ENCODE results near the gene MGAT1.

Gene MGAT1

DNA sequence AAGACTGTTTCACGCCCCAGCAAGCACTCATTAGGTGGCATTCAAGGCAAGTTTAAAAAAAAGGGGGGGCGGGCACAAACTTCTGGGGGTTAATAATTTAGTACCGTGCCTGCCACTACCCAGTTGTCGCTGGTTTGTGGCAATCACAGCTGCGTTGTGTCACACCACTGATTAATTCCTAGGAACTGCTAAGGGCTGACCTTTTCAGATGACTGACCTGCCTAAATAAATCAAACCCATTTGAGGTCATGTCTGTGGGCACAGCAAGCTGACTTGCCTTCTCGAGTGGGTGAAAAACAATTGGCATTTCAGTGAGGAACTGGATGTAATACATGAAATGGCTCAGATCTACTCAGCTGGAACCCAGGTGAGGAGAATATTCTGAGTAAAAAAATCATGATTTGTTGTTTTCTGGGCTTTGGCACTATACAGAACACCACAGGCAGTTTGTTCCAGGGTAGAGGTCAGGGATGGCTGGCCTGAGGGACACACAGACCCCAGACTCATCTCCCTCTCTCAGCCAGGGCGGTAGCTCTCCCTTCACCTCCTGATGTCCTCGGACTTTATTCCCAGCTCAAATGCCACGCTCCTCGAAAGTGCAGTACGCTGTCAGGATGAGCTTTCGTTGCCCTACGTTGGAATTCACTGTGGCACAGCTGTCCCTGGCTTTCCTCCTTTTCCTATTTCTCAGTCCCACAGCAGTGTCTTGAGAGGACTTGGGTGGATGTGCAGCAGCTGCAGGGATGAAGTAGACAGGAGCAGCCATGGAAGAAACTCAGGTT lies 15.5 kb upstream of the MGAT1 start:
- DNase-seq (ENCODE audit: low read depth), result no peak
- no peak overlapping the region for H3K4me3 ChIP-seq (ENCODE audit: control insufficient read depth, low read depth, low read length)
- TF ChIP-seq, protein P1, sequence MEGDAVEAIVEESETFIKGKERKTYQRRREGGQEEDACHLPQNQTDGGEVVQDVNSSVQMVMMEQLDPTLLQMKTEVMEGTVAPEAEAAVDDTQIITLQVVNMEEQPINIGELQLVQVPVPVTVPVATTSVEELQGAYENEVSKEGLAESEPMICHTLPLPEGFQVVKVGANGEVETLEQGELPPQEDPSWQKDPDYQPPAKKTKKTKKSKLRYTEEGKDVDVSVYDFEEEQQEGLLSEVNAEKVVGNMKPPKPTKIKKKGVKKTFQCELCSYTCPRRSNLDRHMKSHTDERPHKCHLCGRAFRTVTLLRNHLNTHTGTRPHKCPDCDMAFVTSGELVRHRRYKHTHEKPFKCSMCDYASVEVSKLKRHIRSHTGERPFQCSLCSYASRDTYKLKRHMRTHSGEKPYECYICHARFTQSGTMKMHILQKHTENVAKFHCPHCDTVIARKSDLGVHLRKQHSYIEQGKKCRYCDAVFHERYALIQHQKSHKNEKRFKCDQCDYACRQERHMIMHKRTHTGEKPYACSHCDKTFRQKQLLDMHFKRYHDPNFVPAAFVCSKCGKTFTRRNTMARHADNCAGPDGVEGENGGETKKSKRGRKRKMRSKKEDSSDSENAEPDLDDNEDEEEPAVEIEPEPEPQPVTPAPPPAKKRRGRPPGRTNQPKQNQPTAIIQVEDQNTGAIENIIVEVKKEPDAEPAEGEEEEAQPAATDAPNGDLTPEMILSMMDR (conservative IDR thresholded peaks at IDR 0.05; ENCODE audit: control insufficient read depth, insufficient read depth, low read depth, low read length), result no peak

GRCh38 chr5:180816608-180817534 lies 14.3 kb upstream of the MGAT1 start:
- H3K4me3 ChIP-seq (ENCODE audit: control insufficient read depth, low read depth, low read length), result no peak overlapping the region
- peak; percentile 54 for DNase-seq (ENCODE audit: low read depth)
- TF ChIP-seq, protein P1 (conservative IDR thresholded peaks at IDR 0.05; ENCODE audit: control insufficient read depth, insufficient read depth, low read depth, low read length), result no peak

DNA sequence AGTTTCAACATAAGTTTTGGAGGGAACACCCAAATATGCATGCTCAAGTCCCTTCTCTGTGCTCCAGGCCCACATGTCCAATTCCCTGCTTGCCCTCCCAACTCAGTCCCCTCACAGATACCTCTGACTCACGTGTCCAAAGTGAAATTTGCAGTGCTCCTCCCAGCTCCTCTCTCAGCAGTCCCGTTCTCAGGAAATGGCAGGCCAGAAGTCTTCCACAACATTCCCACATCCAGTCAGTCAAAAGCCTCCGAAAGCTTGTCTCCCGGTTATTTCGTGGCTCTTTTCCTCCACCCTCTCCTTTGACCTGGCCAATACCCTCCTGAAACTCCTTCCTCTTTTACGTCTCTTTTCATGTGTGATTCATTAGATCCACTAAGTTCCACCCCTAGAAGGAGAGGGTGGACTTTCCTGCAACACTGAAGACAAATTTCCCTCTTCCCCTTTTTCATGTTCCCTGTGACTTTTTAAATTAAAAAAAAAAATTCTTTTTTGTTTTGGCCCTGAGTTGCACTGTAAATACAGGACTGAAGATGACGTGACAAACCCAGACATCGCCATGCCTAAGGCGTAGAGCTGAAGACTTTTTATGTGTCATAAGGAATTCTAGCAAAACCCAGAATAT lies 12.8 kb upstream of the MGAT1 start:
- no peak for DNase-seq (ENCODE audit: low read depth)

GRCh38 chr5:180813420-180813819 lies 10.8 kb upstream of the MGAT1 start:
- no peak for DNase-seq (ENCODE audit: low read depth)
- no peak overlapping the region for H3K4me3 ChIP-seq (ENCODE audit: control insufficient read depth, low read depth, low read length)

More for the DNA sequence above, 12.8 kb upstream of the MGAT1 start:
- TF ChIP-seq, protein P1 (conservative IDR thresholded peaks at IDR 0.05; ENCODE audit: control insufficient read depth, insufficient read depth, low read depth, low read length), result no peak
- no peak overlapping the region for H3K4me3 ChIP-seq (ENCODE audit: control insufficient read depth, low read depth, low read length)

GRCh38 chr5:180811623-180812124 lies 9.1 kb upstream of the MGAT1 start:
- TF ChIP-seq, protein P1 (conservative IDR thresholded peaks at IDR 0.05; ENCODE audit: control insufficient read depth, insufficient read depth, low read depth, low read length), result no peak
- DNase-seq (ENCODE audit: low read depth), result no peak
- no peak overlapping the region for H3K4me3 ChIP-seq (ENCODE audit: control insufficient read depth, low read depth, low read length)

More at GRCh38 chr5:180813420-180813819, 10.8 kb upstream of the MGAT1 start:
- TF ChIP-seq, protein P1 (conservative IDR thresholded peaks at IDR 0.05; ENCODE audit: control insufficient read depth, insufficient read depth, low read depth, low read length), result no peak

DNA sequence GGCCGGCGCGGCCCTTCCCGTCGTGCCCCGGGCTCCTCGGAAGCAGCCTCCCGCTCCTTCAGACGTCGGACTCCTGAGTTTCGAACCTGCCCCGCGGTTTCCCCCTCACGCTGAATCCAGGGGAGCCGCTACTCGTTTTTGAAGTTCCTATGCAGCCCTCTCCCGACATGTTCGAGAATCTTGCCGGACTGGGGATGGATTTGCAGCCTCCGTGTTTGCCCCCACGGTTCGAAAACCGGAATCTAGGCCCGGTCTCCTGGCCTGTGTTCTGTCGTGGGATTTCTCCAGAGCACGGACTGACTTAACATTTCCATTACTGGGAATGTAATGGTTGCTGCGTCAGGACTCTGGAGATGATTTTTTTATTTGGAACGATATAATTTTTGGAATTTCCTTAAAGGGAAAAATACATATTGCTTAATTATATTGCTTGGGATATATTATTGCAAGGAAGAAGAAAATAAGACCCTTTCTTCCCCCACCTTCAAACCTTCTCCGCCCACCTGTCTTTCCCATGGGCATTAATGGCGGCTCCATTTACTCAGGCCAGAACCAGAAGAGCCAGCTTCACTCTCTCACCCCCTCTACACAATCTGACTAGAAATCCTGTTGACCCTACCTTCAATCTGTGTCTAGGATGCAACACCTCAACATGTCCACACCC lies 8.5 kb upstream of the MGAT1 start:
- peak overlapping the region; percentile 86 for H3K4me3 ChIP-seq (ENCODE audit: control insufficient read depth, low read depth, low read length)
- TF ChIP-seq, protein P1 (conservative IDR thresholded peaks at IDR 0.05; ENCODE audit: control insufficient read depth, insufficient read depth, low read depth, low read length), result no peak
- no peak for DNase-seq (ENCODE audit: low read depth)
